Fibroblast of the aortic adventitia (primary cell): ENCODE measurements around the gene KCNK2. TPM values are rescaled to one million over a fixed set of nuclear protein-coding genes. Genes with fewer than 3 reads are reported as not detected.

ENCODE experiments used
- DNase-seq: peaks from one replicate; pipeline ENCODE4 v3.0.0-alpha.2; 2010; ENCODE audit warnings: low read depth
- H3K4me3 ChIP-seq: 2 replicates; pipeline ENCODE4 v1.5.1; 2011; ENCODE audit warnings: low read depth, mild to moderate bottlenecking, control low read depth, low read length, moderate library complexity
- CTCF ChIP-seq: IDR thresholded peaks from 2 replicates; pipeline ENCODE4 v1.5.1; 2011; ENCODE audit warnings: mild to moderate bottlenecking, low read length, control low read depth, inconsistent platforms; ENCODE audit not compliant: insufficient read depth
- total RNA-seq: library from RNA; depleted of rRNA; stranded (reverse); fragments of >200 nt; gene quantifications from 2 replicates; pipeline ENCODE4 v1.2.3, GENCODE V29; 2012; ENCODE audit warnings: low replicate concordance

The KCNK2 gene
- total RNA-seq, 1 donor, result 64.3 TPM

- H3K4me3 ChIP-seq, result no peak overlapping the region
- DNase-seq, result peak; percentile 10
- no peak for TF ChIP-seq CTCF
These were observed 84.3 kb downstream of the KCNK2 start for GRCh38 chr1:215166886-215167285.

GRCh38 chr1:215181518-215181917 lies 99.0 kb downstream of the KCNK2 start:
- H3K4me3 ChIP-seq, result no peak overlapping the region
- no peak for TF ChIP-seq CTCF
- DNase-seq, result no peak

- H3K4me3 ChIP-seq, result no peak overlapping the region
- DNase-seq, result no peak
- no peak for TF ChIP-seq CTCF
These were observed 102.6 kb downstream of the KCNK2 start for GRCh38 chr1:215185067-215185620.

GRCh38 chr1:215188302-215188950 lies 105.9 kb downstream of the KCNK2 start:
- peak; percentile 26 for DNase-seq
- no peak overlapping the region for H3K4me3 ChIP-seq
- TF ChIP-seq CTCF, result no peak

GRCh38 chr1:215192306-215192705 lies 109.8 kb downstream of the KCNK2 start:
- peak; percentile 45 for DNase-seq
- TF ChIP-seq CTCF, result no peak
- H3K4me3 ChIP-seq, result no peak overlapping the region

GRCh38 chr1:215198021-215198420 lies 115.5 kb downstream of the KCNK2 start:
- no peak overlapping the region for H3K4me3 ChIP-seq
- DNase-seq, result no peak
- TF ChIP-seq CTCF, result no peak

GRCh38 chr1:215200121-215200520 lies 117.6 kb downstream of the KCNK2 start:
- no peak for DNase-seq
- TF ChIP-seq CTCF, result no peak
- no peak overlapping the region for H3K4me3 ChIP-seq
